ENCODE measurements around the gene ZMIZ1. TPM values are rescaled to one million over a fixed set of nuclear protein-coding genes. Genes with fewer than 3 reads are reported as not detected.

The ZMIZ1 gene
- total RNA-seq, 1 donor from 2014 or later: 6.3 TPM

- no peak for TF ChIP-seq CTCF (IDR thresholded peaks at IDR 0.05; ENCODE audit: insufficient read depth, low read length, severe bottlenecking)
- FAIRE-seq (no peak), DNase-seq (ENCODE audit: low read depth) (no peak)
- Histone ChIP-seq H3K4me3 (ENCODE audit: low read depth, low read length) (no peak overlapping the region), H3K27me3 (ENCODE audit: control insufficient read depth, insufficient read depth, low read length) (no peaks in the 10 kb centered on the region), H3K36me3 (ENCODE audit: control insufficient read depth, insufficient read depth, low read length) (peaks cover 6% of the 10 kb centered on the region)
Measured at GRCh38 chr10:79185067-79185774, 116.5 kb downstream of the ZMIZ1 start.

GRCh38 chr10:79185796-79186374 lies 117.1 kb downstream of the ZMIZ1 start:
- peaks cover 6% of the 10 kb centered on the region for H3K36me3 ChIP-seq (ENCODE audit: control insufficient read depth, insufficient read depth, low read length)
- TF ChIP-seq CTCF (IDR thresholded peaks at IDR 0.05; ENCODE audit: insufficient read depth, low read length, severe bottlenecking): no peak
- H3K27me3 ChIP-seq (ENCODE audit: control insufficient read depth, insufficient read depth, low read length): no peaks in the 10 kb centered on the region
- no peak overlapping the region for H3K4me3 ChIP-seq (ENCODE audit: low read depth, low read length)
- no peak for FAIRE-seq
- DNase-seq (ENCODE audit: low read depth): no peak

GRCh38 chr10:79186486-79187120 lies 117.8 kb downstream of the ZMIZ1 start:
- TF ChIP-seq CTCF (IDR thresholded peaks at IDR 0.05; ENCODE audit: insufficient read depth, low read length, severe bottlenecking): no peak
- FAIRE-seq: no peak

GRCh38 chr10:79187121-79187940 lies 118.6 kb downstream of the ZMIZ1 start:
- DNase-seq (ENCODE audit: low read depth) (no peak), FAIRE-seq (no peak)
- Histone ChIP-seq H3K4me3 (ENCODE audit: low read depth, low read length) (no peak overlapping the region), H3K36me3 (ENCODE audit: control insufficient read depth, insufficient read depth, low read length) (peaks cover 5% of the 10 kb centered on the region), H3K27me3 (ENCODE audit: control insufficient read depth, insufficient read depth, low read length) (no peaks in the 10 kb centered on the region)
- TF ChIP-seq CTCF (IDR thresholded peaks at IDR 0.05; ENCODE audit: insufficient read depth, low read length, severe bottlenecking): no peak

More at GRCh38 chr10:79186486-79187120, 117.8 kb downstream of the ZMIZ1 start:
- Histone ChIP-seq H3K27me3 (ENCODE audit: control insufficient read depth, insufficient read depth, low read length) (no peaks in the 10 kb centered on the region), H3K4me3 (ENCODE audit: low read depth, low read length) (no peak overlapping the region), H3K36me3 (ENCODE audit: control insufficient read depth, insufficient read depth, low read length) (peaks cover 6% of the 10 kb centered on the region)
- no peak for DNase-seq (ENCODE audit: low read depth)

- no peak overlapping the region for H3K4me3 ChIP-seq (ENCODE audit: low read depth, low read length)
- H3K27me3 ChIP-seq (ENCODE audit: control insufficient read depth, insufficient read depth, low read length): no peaks in the 10 kb centered on the region
- no peak for TF ChIP-seq CTCF (IDR thresholded peaks at IDR 0.05; ENCODE audit: insufficient read depth, low read length, severe bottlenecking)
- DNase-seq (ENCODE audit: low read depth) (no peak), FAIRE-seq (no peak)
- peaks cover 6% of the 10 kb centered on the region for H3K36me3 ChIP-seq (ENCODE audit: control insufficient read depth, insufficient read depth, low read length)
Measured at GRCh38 chr10:79188154-79188965, 119.6 kb downstream of the ZMIZ1 start.

All from bronchial epithelial cell (primary cell).